Activated T-cell treated with anti-CD3 and anti-CD28 coated beads, Interleukin-2, amount 50 U/mL, for 1 hour (primary cell): ENCODE data around the gene EXD3.
"Not testable (repeated sequence)": the region's sequence is repeated elsewhere in the genome, so short reads cannot be mapped to it uniquely, and the experiment has no call there.

Experiments used
- DNase-seq: peaks from one replicate; pipeline ENCODE4 v3.0.0-alpha.2; 2020

The EXD3 gene

GRCh38 chr9:137391411-137391754 is 31.6 kb downstream of the EXD3 start:
- DNase-seq = no peak

- DNase-seq = no peak
Observed at GRCh38 chr9:137390553-137391410, 32.2 kb downstream of the EXD3 start.

- DNase-seq = no peak
Observed at GRCh38 chr9:137389428-137389746, 33.6 kb downstream of the EXD3 start.

- DNase-seq = no peak
Observed at GRCh38 chr9:137388589-137389427, 34.2 kb downstream of the EXD3 start.

GRCh38 chr9:137387891-137388560 is 34.9 kb downstream of the EXD3 start:
- no peak for DNase-seq

- peak; percentile 51 for DNase-seq
Observed at GRCh38 chr9:137387114-137387890, 35.7 kb downstream of the EXD3 start.

GRCh38 chr9:137386507-137387113 is 36.4 kb downstream of the EXD3 start:
- DNase-seq = not testable (repeated sequence)

- DNase-seq = no peak
Observed at GRCh38 chr9:137385061-137385655, 37.8 kb downstream of the EXD3 start.

GRCh38 chr9:137383784-137384756 is 38.9 kb downstream of the EXD3 start:
- no peak for DNase-seq

GRCh38 chr9:137383081-137383783 is 39.7 kb downstream of the EXD3 start:
- DNase-seq = no peak

- no peak for DNase-seq
Observed at GRCh38 chr9:137382444-137383080, 40.4 kb downstream of the EXD3 start.

- DNase-seq = no peak
Observed at GRCh38 chr9:137381501-137382443, 41.2 kb downstream of the EXD3 start.

- DNase-seq = no peak
Observed at GRCh38 chr9:137380606-137381005, 42.4 kb downstream of the EXD3 start.

- no peak for DNase-seq
Observed at GRCh38 chr9:137380171-137380570, 42.8 kb downstream of the EXD3 start.

GRCh38 chr9:137379761-137380161 is 43.2 kb downstream of the EXD3 start:
- no peak for DNase-seq

GRCh38 chr9:137378688-137379410 is 44.1 kb downstream of the EXD3 start:
- DNase-seq = not testable (repeated sequence)

GRCh38 chr9:137376386-137376785 is 46.6 kb downstream of the EXD3 start:
- no peak for DNase-seq
